ENCODE results near the gene ADGRA1. TPM values are rescaled to one million over a fixed set of nuclear protein-coding genes. Genes with fewer than 3 reads are reported as not detected.

The ADGRA1 gene
- total and polyA plus RNA-seq, 2 experiments from 2014 or later: 0.23 to 0.52 TPM

DNA sequence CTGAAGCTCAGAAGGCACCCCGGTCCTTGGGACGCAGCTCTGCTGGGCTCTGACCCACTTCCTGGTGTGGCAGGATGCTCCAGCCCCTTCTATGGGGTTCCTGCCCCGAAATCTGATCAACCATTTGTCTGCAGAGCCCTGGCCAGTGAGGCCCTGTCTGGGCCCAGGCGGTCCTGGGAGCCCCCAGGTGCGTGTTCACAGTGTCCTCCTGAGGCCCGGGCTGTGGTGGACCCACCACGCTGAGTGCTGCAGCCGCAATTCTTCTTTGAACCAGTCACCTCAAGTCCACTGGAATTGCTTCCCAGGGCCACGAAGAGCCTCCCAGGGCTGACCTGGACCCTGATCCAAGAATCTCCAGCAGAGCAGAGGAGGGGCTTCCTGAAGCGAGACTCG is 91.4 kb downstream of the ADGRA1 start:
- H3K4me1 ChIP-seq (ENCODE audit: insufficient read depth): no peaks in the 10 kb centered on the region
- H3K27ac Mint-ChIP-seq: no peak overlapping the region
- H3K36me3 ChIP-seq (ENCODE audit: insufficient read depth): no peaks in the 10 kb centered on the region
- no peaks in the 10 kb centered on the region for H3K27me3 ChIP-seq (ENCODE audit: insufficient read depth)
- ATAC-seq (no peak), DNase-seq (ENCODE audit: low spot score) (no peak)
- no peak overlapping the region for H3K27ac ChIP-seq (ENCODE audit: low read depth)
- no peaks in the 10 kb centered on the region for H3K79me2 ChIP-seq (replicated peaks; ENCODE audit: insufficient read depth)
- H3F3A ChIP-seq (replicated peaks; ENCODE audit: low read depth): peaks cover 18% of the 10 kb centered on the region
- H3K4me1 Mint-ChIP-seq: no peaks in the 10 kb centered on the region
- peaks cover 24% of the 10 kb centered on the region for H3K9me3 Mint-ChIP-seq
- H2AFZ ChIP-seq: no peak overlapping the region
- TF ChIP-seq, protein P1, sequence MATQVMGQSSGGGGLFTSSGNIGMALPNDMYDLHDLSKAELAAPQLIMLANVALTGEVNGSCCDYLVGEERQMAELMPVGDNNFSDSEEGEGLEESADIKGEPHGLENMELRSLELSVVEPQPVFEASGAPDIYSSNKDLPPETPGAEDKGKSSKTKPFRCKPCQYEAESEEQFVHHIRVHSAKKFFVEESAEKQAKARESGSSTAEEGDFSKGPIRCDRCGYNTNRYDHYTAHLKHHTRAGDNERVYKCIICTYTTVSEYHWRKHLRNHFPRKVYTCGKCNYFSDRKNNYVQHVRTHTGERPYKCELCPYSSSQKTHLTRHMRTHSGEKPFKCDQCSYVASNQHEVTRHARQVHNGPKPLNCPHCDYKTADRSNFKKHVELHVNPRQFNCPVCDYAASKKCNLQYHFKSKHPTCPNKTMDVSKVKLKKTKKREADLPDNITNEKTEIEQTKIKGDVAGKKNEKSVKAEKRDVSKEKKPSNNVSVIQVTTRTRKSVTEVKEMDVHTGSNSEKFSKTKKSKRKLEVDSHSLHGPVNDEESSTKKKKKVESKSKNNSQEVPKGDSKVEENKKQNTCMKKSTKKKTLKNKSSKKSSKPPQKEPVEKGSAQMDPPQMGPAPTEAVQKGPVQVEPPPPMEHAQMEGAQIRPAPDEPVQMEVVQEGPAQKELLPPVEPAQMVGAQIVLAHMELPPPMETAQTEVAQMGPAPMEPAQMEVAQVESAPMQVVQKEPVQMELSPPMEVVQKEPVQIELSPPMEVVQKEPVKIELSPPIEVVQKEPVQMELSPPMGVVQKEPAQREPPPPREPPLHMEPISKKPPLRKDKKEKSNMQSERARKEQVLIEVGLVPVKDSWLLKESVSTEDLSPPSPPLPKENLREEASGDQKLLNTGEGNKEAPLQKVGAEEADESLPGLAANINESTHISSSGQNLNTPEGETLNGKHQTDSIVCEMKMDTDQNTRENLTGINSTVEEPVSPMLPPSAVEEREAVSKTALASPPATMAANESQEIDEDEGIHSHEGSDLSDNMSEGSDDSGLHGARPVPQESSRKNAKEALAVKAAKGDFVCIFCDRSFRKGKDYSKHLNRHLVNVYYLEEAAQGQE (IDR thresholded peaks at IDR 0.05; ENCODE audit: unreplicated experiment): no peak
- no peak for TF ChIP-seq POLR2AphosphoS5 (IDR thresholded peaks at IDR 0.05; ENCODE audit: low read depth)
- TF ChIP-seq, protein P2, sequence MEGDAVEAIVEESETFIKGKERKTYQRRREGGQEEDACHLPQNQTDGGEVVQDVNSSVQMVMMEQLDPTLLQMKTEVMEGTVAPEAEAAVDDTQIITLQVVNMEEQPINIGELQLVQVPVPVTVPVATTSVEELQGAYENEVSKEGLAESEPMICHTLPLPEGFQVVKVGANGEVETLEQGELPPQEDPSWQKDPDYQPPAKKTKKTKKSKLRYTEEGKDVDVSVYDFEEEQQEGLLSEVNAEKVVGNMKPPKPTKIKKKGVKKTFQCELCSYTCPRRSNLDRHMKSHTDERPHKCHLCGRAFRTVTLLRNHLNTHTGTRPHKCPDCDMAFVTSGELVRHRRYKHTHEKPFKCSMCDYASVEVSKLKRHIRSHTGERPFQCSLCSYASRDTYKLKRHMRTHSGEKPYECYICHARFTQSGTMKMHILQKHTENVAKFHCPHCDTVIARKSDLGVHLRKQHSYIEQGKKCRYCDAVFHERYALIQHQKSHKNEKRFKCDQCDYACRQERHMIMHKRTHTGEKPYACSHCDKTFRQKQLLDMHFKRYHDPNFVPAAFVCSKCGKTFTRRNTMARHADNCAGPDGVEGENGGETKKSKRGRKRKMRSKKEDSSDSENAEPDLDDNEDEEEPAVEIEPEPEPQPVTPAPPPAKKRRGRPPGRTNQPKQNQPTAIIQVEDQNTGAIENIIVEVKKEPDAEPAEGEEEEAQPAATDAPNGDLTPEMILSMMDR (conservative IDR thresholded peaks at IDR 0.05; ENCODE audit: low read depth in 2 of 2): no peak
- no peak for TF ChIP-seq STAT1 (IDR thresholded peaks at IDR 0.05; ENCODE audit: unreplicated experiment)
- TF ChIP-seq, protein P3, sequence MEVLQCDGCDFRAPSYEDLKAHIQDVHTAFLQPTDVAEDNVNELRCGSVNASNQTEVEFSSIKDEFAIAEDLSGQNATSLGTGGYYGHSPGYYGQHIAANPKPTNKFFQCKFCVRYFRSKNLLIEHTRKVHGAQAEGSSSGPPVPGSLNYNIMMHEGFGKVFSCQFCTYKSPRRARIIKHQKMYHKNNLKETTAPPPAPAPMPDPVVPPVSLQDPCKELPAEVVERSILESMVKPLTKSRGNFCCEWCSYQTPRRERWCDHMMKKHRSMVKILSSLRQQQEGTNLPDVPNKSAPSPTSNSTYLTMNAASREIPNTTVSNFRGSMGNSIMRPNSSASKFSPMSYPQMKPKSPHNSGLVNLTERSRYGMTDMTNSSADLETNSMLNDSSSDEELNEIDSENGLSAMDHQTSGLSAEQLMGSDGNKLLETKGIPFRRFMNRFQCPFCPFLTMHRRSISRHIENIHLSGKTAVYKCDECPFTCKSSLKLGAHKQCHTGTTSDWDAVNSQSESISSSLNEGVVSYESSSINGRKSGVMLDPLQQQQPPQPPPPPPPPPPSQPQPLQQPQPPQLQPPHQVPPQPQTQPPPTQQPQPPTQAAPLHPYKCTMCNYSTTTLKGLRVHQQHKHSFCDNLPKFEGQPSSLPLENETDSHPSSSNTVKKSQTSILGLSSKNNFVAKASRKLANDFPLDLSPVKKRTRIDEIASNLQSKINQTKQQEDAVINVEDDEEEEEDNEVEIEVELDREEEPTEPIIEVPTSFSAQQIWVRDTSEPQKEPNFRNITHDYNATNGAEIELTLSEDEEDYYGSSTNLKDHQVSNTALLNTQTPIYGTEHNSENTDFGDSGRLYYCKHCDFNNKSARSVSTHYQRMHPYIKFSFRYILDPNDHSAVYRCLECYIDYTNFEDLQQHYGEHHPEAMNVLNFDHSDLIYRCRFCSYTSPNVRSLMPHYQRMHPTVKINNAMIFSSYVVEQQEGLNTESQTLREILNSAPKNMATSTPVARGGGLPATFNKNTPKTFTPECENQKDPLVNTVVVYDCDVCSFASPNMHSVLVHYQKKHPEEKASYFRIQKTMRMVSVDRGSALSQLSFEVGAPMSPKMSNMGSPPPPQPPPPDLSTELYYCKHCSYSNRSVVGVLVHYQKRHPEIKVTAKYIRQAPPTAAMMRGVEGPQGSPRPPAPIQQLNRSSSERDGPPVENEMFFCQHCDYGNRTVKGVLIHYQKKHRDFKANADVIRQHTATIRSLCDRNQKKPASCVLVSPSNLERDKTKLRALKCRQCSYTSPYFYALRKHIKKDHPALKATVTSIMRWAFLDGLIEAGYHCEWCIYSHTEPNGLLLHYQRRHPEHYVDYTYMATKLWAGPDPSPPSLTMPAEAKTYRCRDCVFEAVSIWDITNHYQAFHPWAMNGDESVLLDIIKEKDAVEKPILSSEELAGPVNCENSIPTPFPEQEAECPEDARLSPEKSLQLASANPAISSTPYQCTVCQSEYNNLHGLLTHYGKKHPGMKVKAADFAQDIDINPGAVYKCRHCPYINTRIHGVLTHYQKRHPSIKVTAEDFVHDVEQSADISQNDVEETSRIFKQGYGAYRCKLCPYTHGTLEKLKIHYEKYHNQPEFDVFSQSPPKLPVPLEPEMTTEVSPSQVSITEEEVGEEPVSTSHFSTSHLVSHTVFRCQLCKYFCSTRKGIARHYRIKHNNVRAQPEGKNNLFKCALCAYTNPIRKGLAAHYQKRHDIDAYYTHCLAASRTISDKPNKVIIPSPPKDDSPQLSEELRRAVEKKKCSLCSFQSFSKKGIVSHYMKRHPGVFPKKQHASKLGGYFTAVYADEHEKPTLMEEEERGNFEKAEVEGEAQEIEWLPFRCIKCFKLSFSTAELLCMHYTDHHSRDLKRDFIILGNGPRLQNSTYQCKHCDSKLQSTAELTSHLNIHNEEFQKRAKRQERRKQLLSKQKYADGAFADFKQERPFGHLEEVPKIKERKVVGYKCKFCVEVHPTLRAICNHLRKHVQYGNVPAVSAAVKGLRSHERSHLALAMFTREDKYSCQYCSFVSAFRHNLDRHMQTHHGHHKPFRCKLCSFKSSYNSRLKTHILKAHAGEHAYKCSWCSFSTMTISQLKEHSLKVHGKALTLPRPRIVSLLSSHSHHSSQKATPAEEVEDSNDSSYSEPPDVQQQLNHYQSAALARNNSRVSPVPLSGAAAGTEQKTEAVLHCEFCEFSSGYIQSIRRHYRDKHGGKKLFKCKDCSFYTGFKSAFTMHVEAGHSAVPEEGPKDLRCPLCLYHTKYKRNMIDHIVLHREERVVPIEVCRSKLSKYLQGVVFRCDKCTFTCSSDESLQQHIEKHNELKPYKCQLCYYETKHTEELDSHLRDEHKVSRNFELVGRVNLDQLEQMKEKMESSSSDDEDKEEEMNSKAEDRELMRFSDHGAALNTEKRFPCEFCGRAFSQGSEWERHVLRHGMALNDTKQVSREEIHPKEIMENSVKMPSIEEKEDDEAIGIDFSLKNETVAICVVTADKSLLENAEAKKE (CRISPR knock-in tag; IDR thresholded peaks at IDR 0.05): no peak
- no peak for TF ChIP-seq EZH2phosphoT487 (IDR thresholded peaks at IDR 0.05; ENCODE audit: unreplicated experiment)
- no peak for TF ChIP-seq JUNB (IDR thresholded peaks at IDR 0.05; ENCODE audit: unreplicated experiment)
- TF ChIP-seq, protein P4, sequence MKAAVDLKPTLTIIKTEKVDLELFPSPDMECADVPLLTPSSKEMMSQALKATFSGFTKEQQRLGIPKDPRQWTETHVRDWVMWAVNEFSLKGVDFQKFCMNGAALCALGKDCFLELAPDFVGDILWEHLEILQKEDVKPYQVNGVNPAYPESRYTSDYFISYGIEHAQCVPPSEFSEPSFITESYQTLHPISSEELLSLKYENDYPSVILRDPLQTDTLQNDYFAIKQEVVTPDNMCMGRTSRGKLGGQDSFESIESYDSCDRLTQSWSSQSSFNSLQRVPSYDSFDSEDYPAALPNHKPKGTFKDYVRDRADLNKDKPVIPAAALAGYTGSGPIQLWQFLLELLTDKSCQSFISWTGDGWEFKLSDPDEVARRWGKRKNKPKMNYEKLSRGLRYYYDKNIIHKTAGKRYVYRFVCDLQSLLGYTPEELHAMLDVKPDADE (IDR thresholded peaks at IDR 0.05): no peak
- TF ChIP-seq EZH2 (IDR thresholded peaks at IDR 0.05; ENCODE audit: low read depth, unreplicated experiment): no peak
- TF ChIP-seq NANOG (IDR thresholded peaks at IDR 0.05; ENCODE audit: borderline replicate concordance): no peak
- TF ChIP-seq ZNF331 (CRISPR knock-in tag; IDR thresholded peaks at IDR 0.05; ENCODE audit: low read depth): no peak
- no peak for TF ChIP-seq ZNF114 (CRISPR knock-in tag; IDR thresholded peaks at IDR 0.05)
- TF ChIP-seq CREB1 (CRISPR knock-in tag; IDR thresholded peaks at IDR 0.05; ENCODE audit: low read depth): no peak
- no peak overlapping the region for H3K4me3 ChIP-seq
- H3K4me2 ChIP-seq: no peak overlapping the region
- H3K4me3 Mint-ChIP-seq: no peak overlapping the region
- H4K20me1 ChIP-seq (replicated peaks; ENCODE audit: insufficient read depth): no peaks in the 10 kb centered on the region
- peaks cover 22% of the 10 kb centered on the region for H3K36me3 Mint-ChIP-seq (ENCODE audit: low read depth)
- peaks cover 9% of the 10 kb centered on the region; the same call in 1 of the 2 replicates for H3K9me2 ChIP-seq (ENCODE audit: insufficient read depth)
- H3K27me3 Mint-ChIP-seq (ENCODE audit: insufficient read depth, low read depth, poor library complexity): peaks cover 11% of the 10 kb centered on the region
